KBM-7 (cell line): ENCODE data around the gene SRSF9.

ENCODE experiments used
- DNase-seq: peaks from one replicate; pipeline ENCODE4 v3.0.0-alpha.2; 2015
- in situ Hi-C: fragments of 300-500 bp; cut with MboI; formaldehyde crosslinking; loops from 2 replicates; pipeline ENCODE4 v1.14.3; 2020; ENCODE audit warnings: low sequenced_read_pairs, low pct_unique_long_range_greater_than_20kb, mixed read lengths

SRSF9 gene

GRCh38 chr12:120485961-120486881, 16.7 kb upstream of the SRSF9 start:
- DNase-seq: no peak
- in situ Hi-C loops: no loop called here

GRCh38 chr12:120483621-120484020, 14.1 kb upstream of the SRSF9 start:
- in situ Hi-C loops: no loop called here
- DNase-seq: peak; percentile 69

GRCh38 chr12:120481022-120481767, 11.6 kb upstream of the SRSF9 start:
- in situ Hi-C loops: no loop called here
- DNase-seq: no peak

GRCh38 chr12:120480211-120480610, 10.7 kb upstream of the SRSF9 start:
- no peak for DNase-seq
- in situ Hi-C loops: no loop called here

GRCh38 chr12:120479458-120479857, 9.9 kb upstream of the SRSF9 start:
- in situ Hi-C loops: no loop called here
- no peak for DNase-seq

GRCh38 chr12:120475643-120476042, 6.1 kb upstream of the SRSF9 start:
- no peak for DNase-seq
- in situ Hi-C loops: no loop called here

- DNase-seq: peak; percentile 85
- in situ Hi-C loops: no loop called here
These were observed 5.0 kb upstream of the SRSF9 start for GRCh38 chr12:120474616-120474960.

GRCh38 chr12:120473807-120474615, 4.5 kb upstream of the SRSF9 start:
- no peak for DNase-seq
- in situ Hi-C loops: no loop called here

GRCh38 chr12:120472521-120472920, 3.0 kb upstream of the SRSF9 start:
- in situ Hi-C loops: no loop called here
- no peak for DNase-seq

GRCh38 chr12:120470150-120470784, 719 bp upstream of the SRSF9 start:
- in situ Hi-C loops: no loop called here
- no peak for DNase-seq

- peak; percentile 27 for DNase-seq
- in situ Hi-C loops: no loop called here
These were observed 613 bp downstream of the SRSF9 start for GRCh38 chr12:120468821-120469449.

GRCh38 chr12:120468325-120468820, 1.2 kb downstream of the SRSF9 start:
- in situ Hi-C loops: no loop called here
- peak; percentile 54 for DNase-seq

GRCh38 chr12:120467439-120467838, 2.1 kb downstream of the SRSF9 start:
- DNase-seq: no peak
- in situ Hi-C loops: no loop called here

- in situ Hi-C loops: no loop called here
- DNase-seq: peak; percentile 85
These were observed 2.8 kb downstream of the SRSF9 start for GRCh38 chr12:120466560-120467315.

GRCh38 chr12:120465756-120466155, 3.8 kb downstream of the SRSF9 start:
- no peak for DNase-seq
- in situ Hi-C loops: no loop called here

- in situ Hi-C loops: no loop called here
- DNase-seq: no peak
These were observed 5.8 kb downstream of the SRSF9 start for GRCh38 chr12:120463712-120464111.

GRCh38 chr12:120462099-120462640, 7.4 kb downstream of the SRSF9 start:
- in situ Hi-C loops: no loop called here
- DNase-seq: no peak

- no peak for DNase-seq
- in situ Hi-C loops: no loop called here
These were observed 9.4 kb downstream of the SRSF9 start for GRCh38 chr12:120460157-120460556.
